GM12872 (cell line): ENCODE results near the gene CETP.

Source experiments
- CTCF ChIP-seq: IDR thresholded peaks from 3 replicates; pipeline ENCODE4 v1.5.1; 2011; ENCODE audit warnings: low read depth, mild to moderate bottlenecking, low read length, moderate library complexity; ENCODE audit not compliant: insufficient read depth

Gene CETP

DNA sequence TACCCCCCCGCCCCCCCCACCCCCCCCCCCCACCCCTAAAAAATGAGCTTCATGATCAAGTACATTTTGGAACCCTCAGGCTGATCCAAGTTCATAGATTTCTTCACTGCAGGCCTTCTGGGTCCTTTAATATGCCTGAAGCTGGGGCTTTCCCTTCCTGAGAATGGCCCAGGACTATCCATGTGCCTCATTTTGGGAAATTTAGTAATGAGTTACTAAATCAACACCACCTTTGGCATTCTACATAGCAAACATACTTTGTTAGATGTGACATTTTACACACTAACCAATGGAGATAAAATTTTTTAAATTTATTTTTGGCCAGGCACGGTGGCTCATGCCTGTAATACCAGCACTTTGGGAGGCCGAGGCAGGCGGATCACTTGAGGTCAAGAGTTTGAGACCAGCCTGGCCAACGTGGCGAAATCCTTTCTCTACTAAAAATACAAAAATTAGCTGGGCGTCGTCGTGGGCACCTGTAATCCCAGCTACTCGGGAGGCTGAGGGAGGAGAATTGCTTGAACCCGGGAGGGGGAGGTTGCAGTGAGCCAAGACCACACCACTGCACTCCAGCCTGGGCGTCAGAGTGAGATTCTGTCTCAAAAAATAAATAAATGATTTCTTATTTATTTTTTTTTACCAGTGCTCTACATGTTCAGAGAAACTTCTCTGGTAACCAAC is 15.8 kb upstream of the CETP start:
- no peak for TF ChIP-seq CTCF

DNA sequence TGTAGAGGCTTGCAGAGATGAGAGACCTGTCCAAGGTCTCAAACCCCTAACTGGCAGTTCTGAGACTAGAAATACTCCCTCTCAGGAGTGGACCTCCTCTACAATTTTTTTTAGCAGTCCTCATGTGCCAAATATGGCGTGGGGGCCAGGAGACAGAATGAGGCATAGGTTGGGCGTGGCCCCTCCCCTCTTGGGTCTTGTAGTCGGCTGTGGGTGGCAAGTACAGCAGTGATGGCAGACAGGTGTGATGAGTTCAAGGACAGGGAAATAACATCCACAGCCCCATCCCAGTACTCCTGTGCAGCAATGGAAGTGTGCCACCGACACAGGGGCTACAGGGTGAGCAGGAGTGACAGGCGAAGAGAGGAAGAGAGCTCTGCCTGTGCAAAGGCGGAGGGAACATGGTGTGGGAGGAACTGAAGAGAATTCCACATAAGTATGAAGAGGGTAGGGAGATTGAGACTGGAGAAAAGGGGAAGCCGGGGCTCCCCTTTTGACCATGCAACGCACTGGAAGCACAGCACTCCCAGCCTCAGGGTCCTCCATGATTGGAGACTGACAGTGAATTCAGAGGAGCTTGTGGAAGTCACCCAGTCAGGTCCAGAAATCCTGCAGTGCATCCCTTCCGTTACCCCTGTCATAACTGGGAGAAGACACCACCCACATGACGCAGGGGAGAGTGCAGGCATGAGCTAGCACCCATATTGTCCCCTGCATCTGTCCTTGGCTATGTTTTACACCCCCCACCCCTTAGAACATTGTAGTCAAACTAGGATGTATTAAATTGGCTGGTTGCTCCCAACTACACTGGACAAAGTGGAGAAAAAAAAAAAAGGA is 14.8 kb upstream of the CETP start:
- no peak for TF ChIP-seq CTCF

- TF ChIP-seq CTCF, result no peak
Observed at GRCh38 chr16:56947604-56947995, 14.2 kb upstream of the CETP start.

DNA sequence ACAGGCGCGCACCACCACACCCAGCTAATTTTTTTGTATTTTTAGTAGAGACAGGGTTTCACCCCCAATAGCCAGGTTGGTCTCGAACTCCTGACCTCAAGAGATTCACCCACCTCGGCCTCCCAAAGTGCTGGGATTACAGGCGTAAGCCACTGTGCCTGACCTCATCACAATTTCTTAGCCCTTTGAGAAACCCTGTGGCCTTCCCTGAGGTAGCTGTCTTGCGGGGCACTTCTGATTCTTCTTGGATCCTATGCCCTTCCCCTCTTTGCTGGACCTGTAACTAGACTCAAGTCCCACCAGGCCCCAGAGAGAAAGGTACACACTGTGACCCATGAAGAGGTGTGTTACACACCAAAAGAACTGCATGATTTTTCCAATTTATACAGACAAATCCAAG is 13.5 kb upstream of the CETP start:
- no peak for TF ChIP-seq CTCF

GRCh38 chr16:56950051-56950450 is 11.7 kb upstream of the CETP start:
- no peak for TF ChIP-seq CTCF

GRCh38 chr16:56950455-56950854 is 11.3 kb upstream of the CETP start:
- TF ChIP-seq CTCF, result no peak

DNA sequence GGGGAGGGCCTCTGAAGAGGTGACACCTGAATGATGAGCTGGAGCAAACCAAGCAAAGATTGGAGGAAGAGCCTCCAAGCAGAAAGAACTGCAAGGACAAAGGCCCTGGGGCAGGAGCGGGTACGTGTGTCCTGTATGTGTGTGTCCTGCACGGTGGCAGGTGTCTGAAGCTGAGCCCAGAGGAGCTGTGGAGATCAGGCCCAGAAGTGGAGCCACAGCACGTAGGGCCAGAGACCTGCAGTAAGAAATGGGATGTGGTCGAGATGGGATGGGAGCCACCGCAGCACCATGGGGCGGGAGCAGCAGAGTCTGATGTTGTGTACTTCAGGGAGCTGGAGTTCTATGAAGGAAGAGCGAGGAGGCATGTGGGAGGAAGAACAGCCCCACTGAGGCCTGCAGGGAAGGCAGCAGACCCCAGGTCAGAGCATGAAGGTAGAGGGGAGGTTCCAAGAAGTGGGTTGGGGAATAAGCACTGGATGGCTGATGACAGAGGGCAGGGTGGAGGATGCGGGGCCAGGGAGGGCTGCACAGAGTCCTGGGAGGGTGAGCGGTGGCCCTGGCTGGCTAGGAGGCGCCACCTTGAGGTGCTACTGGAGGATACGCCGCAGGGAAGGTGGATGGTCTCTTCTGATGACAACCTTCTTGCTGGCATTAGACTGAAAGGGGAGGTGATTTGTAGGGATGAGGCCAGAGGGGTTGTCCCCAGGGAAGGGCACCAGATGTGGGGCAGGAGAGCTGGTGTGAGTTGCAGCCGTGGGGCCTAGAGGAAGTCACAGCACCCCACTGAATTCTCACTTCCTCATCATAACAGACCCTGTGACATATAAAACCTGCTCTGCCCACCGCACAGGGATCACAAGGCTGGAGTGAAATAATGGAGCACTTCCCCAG is 10.6 kb upstream of the CETP start:
- TF ChIP-seq CTCF, result peak; percentile 86
